Activated CD4-positive, alpha-beta T cell treated with anti-CD3 and anti-CD28 coated beads, Interleukin-2, amount 50 U/mL, for 4 hours (primary cell): Measurements from ENCODE around the gene BMERB1.

Experiments used
- DNase-seq, 2 experiments: peaks; one replicate each; pipeline ENCODE4 v3.0.0-alpha.2; 2020

Gene BMERB1

GRCh38 chr16:15618392-15618791 is 184.0 kb downstream of the BMERB1 start:
- no peak for DNase-seq

GRCh38 chr16:15620611-15621195 is 186.3 kb downstream of the BMERB1 start:
- DNase-seq, result no peak

- no peak for DNase-seq
Measured at GRCh38 chr16:15621456-15621855, 187.1 kb downstream of the BMERB1 start.

GRCh38 chr16:15621889-15622288 is 187.5 kb downstream of the BMERB1 start:
- no peak for DNase-seq

- no peak for DNase-seq
Measured at GRCh38 chr16:15631730-15632409, 197.5 kb downstream of the BMERB1 start.

GRCh38 chr16:15635926-15636325 is 201.5 kb downstream of the BMERB1 start:
- no peak for DNase-seq

GRCh38 chr16:15636392-15636873 is 202.0 kb downstream of the BMERB1 start:
- no peak for DNase-seq
